T follicular helper cell (primary cell): ENCODE measurements around the gene MRPS10.

Experiments used
- DNase-seq: peaks from one replicate; pipeline ENCODE4 v3.0.0-alpha.2; 2020; ENCODE audit warnings: low read depth
- total RNA-seq, 2 experiments: gene quantifications; one replicate each; lab custom pipeline; 2026; lab: John Stamatoyannopoulos, UW

The MRPS10 gene
- 43.6 to 99.5 reads per million in 2 experiments for total RNA-seq

- peak; percentile 87 for DNase-seq
These were observed at the start of gene MRPS10 for GRCh38 chr6:42217519-42218367. Gene MRPS10 (minus strand): TSS chr6:42217861. CDS start chr6:42217849, 12 bp downstream.

- no peak for DNase-seq
These were observed 48.9 kb upstream of the MRPS10 start for GRCh38 chr6:42266538-42266937.

DNA sequence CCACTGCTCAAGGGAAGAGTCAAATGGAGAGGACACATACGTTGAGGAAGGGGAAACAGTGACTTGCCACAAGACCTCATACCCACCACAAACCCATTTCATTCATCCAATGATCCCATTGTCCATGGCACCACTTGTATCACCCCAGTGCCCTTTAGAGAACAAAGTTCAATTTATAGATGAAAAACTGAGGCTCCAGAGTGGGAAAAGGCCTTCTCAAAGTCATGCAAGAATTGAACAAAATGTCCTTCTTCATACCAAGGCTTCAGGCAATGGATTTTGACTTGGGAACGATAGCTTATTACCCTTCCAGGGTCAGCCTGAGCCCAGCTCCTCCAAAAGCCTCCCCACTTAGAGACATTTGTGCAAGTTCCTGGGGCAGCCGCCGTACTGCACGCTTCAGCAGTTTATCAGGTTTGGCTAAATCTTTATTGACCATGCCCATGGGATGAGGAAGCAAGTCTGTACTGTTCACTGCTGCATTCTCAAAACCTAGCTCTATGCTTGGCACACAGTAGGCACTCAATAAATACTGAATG is 47.3 kb upstream of the MRPS10 start:
- DNase-seq: no peak

DNA sequence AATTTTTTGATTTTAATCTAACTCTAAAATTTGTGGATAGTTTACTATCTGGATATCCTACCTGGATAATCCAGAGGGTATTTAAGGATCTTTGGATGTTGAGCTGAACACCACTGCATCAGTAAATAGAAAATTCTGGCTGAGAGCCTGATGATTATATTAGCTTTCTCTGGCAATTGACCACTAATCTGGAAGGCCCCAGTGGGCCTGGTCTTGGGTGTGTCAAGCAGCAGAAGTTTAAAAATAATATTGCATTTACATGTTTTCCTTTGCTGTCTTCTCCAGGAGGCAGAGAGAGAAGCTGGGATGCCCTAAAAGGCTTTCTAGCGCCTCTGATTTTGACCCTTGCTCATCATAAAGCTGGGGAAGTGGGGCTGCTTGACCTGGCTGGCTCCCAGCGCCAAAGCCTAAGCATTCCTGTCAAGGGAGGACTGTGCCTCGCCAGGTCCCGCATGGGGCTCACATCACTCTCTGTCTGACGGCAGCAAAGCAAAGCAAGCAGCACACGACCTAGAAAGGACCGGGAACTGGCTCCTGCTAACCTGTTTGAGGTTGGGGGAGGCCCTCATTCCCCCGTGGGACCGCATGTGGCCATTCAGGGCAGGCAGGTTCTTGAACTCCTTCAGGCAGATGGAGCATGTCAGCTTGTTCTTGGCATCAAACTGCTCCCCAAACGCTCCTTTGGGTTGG is 46.6 kb upstream of the MRPS10 start:
- no peak for DNase-seq

DNA sequence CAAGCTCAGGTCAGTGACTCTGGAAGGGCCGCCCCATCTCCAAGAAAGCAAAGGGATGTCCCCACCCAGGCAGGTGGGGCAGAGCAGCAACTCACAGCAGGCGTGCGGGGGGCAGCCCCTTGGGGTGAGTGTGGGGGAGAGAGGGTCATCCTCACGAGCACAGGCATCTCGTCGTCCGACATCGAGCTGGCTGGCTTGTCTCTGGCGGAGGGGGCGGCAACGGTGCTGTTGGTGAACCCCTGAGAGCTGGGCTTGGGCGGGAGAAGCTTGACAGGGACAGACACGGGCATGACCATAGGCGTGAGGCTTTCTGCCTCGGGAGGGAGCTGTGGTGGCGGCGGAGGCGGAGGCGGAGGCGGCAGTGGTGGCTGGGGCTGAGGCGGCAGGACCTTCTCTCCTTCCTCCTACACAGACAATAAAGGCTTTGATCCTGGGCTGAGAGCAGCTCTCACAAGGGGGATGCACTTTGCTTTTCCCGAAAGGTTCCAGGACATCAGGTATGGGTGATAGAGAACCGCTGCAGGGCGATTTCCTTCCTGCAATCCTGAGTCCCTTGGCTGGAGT is 45.6 kb upstream of the MRPS10 start:
- DNase-seq: no peak

- DNase-seq: no peak
These were observed 43.3 kb upstream of the MRPS10 start for GRCh38 chr6:42260972-42261371.

GRCh38 chr6:42260396-42260888 is 42.8 kb upstream of the MRPS10 start:
- no peak for DNase-seq

DNA sequence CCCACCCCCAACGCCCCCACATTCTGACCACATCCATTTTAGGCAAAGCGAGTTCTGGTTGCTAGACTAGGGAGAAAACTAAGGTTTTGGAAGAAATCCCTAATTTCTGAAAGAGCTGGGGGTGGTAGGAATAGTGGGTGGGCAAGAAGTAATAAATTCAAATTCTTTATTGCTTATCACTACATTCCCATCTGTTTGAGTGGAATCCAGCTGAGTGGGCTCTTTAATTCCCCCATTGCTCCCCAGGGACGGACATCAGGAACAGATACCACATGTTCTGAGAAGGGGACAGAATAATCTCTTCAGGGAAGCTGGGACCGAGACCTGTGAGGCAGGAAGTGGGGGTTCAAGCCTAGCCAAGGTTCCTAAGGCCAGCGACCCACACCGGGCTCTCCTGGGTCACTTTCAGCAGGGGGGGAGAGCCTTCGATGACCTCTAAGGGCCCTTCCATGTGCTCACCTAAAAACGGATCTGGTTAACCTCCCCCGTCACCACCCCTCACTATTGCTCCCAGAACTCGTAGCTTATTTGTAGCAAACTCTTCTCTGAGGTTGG is 42.3 kb upstream of the MRPS10 start:
- no peak for DNase-seq

- no peak for DNase-seq
These were observed 41.6 kb upstream of the MRPS10 start for GRCh38 chr6:42259286-42259685.

DNA sequence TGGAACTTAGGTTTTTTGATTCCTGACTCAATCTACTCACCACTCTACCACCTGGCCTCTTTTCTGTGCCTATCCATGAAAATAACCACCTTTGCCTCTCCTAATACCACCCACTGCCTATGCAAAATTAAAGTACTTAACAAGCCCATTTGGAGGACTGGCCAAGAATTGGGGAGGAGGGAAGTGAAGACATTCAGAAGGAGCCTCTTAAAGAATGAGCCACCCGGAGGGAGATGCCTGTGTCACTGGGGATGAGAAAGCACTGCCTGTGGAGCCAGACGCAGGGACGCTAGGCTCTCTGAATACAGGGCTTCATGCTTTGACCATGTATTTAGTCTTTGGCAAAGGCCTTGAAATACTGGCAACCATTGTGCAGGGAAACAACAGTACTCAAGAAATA is 40.0 kb upstream of the MRPS10 start:
- DNase-seq: no peak

DNA sequence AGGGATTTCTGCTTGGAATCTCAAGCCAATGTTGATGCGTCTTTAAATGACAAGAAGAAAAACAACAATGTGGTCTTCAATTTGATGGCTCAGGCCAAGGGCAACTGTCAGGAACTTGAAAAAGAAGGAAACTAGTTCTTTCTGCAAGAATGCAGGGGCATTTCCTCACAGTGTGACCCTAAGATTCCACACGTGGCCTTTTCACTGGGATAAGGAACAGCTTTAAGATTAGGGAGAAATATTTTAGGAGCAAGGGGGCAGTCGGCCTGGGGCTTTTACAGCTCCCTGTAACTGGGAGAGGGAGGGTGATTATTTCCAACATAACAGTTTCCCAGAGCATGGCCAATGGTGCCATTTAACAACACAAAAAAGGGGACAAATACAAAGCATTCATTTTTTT is 39.4 kb upstream of the MRPS10 start:
- no peak for DNase-seq

- no peak for DNase-seq
These were observed 37.4 kb upstream of the MRPS10 start for GRCh38 chr6:42255050-42255449.

DNA sequence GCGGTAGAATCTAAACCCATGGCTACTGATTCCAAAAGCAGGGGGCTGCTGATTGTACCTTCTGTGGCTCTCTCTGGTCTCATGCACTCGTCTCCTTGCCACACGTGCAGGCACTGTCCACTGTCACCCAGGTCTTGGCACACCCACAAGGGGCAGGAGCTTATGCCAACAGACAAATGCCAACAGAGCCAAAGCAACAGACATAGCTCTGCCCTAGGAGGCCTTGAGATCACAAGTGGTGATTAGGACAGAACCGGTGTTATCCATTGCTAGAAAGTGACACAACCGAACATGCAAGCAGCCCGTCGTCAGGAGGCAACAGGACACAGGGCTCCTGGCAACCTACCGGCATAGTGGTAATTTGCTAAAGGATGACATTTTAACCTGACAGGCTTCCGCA is 36.8 kb upstream of the MRPS10 start:
- no peak for DNase-seq

- DNase-seq: no peak
These were observed 34.4 kb upstream of the MRPS10 start for GRCh38 chr6:42251911-42252637.

- no peak for DNase-seq
These were observed 33.8 kb upstream of the MRPS10 start for GRCh38 chr6:42251500-42251899.

GRCh38 chr6:42250274-42250931 is 32.7 kb upstream of the MRPS10 start:
- no peak for DNase-seq

DNA sequence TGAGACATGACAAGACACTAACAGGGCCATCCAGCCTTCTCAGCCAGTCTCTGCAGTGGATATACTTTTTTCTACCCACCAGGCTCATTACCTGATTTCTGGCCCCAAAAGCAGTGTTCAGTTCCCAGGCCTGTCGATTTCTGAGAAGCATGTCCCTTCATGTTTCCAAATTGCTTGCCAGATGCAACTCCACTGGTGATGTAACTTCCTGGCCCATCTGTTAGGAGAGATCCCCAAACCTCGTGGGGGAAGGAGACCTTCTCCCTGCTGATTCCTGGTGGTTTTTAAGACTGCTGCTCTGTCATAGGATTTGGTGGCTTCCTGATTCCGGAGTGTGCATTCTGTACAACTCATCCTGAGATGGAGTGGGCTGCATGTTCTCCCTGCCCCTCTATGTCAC is 31.6 kb upstream of the MRPS10 start:
- DNase-seq: no peak

- DNase-seq: no peak
These were observed 25.4 kb upstream of the MRPS10 start for GRCh38 chr6:42243046-42243445.

DNA sequence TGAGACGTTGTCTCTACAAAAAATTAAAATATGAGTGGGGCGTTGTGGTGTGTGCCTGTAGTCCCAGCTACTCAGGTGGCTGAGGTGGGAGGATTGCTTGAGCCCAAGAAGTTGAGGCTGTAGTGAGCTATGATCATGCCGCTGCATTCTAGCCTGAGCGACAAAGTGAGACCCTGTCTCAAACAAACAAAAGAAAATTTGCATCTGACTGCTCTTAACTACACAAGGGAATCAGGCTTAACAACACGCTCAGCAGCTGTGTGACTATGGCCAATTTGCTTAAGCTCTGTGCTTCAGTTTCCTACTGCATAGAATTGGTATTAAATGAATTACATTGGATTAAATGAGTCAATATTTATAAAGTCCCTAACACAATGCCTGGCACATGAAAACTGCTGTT is 24.3 kb upstream of the MRPS10 start:
- no peak for DNase-seq

- no peak for DNase-seq
These were observed 22.2 kb upstream of the MRPS10 start for GRCh38 chr6:42239736-42240375.
